ENCODE measurements around the gene AEBP1. TPM values are rescaled to one million over a fixed set of nuclear protein-coding genes. Genes with fewer than 3 reads are reported as not detected.

Gene AEBP1
- total RNA-seq, 2 donors from 2014 or later = 40.4 to 219 TPM

DNA sequence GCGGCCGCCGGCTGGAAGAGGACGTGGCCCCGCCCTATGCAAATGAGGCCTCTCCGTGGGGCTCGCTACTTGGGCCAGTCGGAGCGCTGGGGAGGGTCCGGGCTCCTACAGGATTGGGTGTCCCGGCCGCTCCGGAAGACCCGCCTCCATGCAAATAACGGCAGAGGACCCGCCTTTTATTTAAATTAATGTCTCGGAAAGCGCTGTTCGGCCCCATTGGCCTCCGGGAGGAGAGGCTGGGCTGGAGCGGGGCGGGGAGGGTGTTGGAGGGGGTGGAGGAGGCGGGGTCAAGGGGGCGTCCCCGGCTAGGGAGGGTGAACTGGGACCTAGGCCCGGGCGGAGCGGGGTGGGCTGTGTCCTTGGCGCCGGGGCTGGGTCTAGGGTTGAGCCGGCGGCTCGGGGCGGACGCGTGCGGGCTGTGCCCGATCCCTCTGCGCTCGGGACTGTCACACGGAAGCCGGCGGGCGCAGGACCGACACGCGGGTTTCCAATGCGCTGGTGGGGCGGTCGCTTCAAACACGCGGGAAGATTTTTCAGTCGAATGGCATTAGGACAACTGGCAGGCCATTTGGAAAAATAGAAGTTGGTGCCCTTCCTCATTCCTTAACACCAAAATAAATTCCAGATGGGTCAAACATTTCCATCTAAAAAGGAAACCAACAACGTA is 21.5 kb upstream of the AEBP1 start:
- Histone ChIP-seq H3K9me3 (no peaks in the 10 kb centered on the region), H3K27ac (peak overlapping the region; percentile 83 to 85), H3K4me1 (replicated peaks) (no peaks in the 10 kb centered on the region), H3K36me3 (peaks cover 0 to 29% of the 10 kb centered on the region in 2 donors), H3K4me3 (peak overlapping the region; percentile 64 to 81), H3K27me3 (replicated peaks; ENCODE audit: insufficient read depth) (no peaks in the 10 kb centered on the region)
- DNase-seq (ENCODE audit: low spot score) = peak; percentile 99
- WGBS = under 1% methylated on average over 45 of the region's 54 CpGs
- TF ChIP-seq POLR2AphosphoS5 (IDR thresholded peaks at IDR 0.05) = peak; percentile 66
- TF ChIP-seq, protein P1, sequence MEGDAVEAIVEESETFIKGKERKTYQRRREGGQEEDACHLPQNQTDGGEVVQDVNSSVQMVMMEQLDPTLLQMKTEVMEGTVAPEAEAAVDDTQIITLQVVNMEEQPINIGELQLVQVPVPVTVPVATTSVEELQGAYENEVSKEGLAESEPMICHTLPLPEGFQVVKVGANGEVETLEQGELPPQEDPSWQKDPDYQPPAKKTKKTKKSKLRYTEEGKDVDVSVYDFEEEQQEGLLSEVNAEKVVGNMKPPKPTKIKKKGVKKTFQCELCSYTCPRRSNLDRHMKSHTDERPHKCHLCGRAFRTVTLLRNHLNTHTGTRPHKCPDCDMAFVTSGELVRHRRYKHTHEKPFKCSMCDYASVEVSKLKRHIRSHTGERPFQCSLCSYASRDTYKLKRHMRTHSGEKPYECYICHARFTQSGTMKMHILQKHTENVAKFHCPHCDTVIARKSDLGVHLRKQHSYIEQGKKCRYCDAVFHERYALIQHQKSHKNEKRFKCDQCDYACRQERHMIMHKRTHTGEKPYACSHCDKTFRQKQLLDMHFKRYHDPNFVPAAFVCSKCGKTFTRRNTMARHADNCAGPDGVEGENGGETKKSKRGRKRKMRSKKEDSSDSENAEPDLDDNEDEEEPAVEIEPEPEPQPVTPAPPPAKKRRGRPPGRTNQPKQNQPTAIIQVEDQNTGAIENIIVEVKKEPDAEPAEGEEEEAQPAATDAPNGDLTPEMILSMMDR (IDR thresholded peaks at IDR 0.05) = peak in 2 of 4 experiments; percentile 5 to 6
- TF ChIP-seq POLR2A (IDR thresholded peaks at IDR 0.05) = peak; percentile 15
- intact Hi-C loops (cut with DNase I) = loop anchor here (5.0 kb wide), 1 partner anchor 40 kb away; the partner anchor contains the start of gene POLD2

DNA sequence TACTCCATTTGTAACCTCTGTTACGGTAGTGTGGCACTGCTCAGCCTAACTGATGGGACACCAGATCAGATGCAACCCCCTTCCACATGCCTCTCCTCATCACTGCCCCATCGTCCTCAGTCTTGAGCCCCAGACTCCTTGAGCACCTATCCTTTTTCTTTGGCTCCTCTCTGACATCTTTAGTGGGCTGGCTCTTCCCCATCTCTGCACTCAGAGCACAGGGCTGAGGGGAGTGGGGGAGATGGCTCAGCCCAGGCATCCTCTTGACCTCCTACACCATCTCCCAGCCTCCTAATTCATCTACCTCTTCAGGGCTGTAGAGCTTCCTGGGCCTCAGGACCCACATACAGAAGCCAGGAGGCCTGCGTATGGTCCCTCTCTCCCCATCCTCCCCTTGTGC is 20.3 kb upstream of the AEBP1 start:
- H3K4me3 ChIP-seq = no peak overlapping the region
- TF ChIP-seq POLR2A (IDR thresholded peaks at IDR 0.05) = no peak
- WGBS = 92% methylated on average over 3 of the region's 3 CpGs
- no peaks in the 10 kb centered on the region for H3K27me3 ChIP-seq (replicated peaks; ENCODE audit: insufficient read depth)
- H3K4me1 ChIP-seq (replicated peaks) = no peaks in the 10 kb centered on the region
- H3K36me3 ChIP-seq = peaks cover 0 to 20% of the 10 kb centered on the region in 2 donors
- no peak overlapping the region for H3K27ac ChIP-seq
- no peaks in the 10 kb centered on the region for H3K9me3 ChIP-seq
- intact Hi-C loops (cut with DNase I) = loop anchor here (5.0 kb wide), 1 partner anchor 39 kb away; the partner anchor contains the start of gene POLD2
- DNase-seq (ENCODE audit: low spot score) = no peak

DNA sequence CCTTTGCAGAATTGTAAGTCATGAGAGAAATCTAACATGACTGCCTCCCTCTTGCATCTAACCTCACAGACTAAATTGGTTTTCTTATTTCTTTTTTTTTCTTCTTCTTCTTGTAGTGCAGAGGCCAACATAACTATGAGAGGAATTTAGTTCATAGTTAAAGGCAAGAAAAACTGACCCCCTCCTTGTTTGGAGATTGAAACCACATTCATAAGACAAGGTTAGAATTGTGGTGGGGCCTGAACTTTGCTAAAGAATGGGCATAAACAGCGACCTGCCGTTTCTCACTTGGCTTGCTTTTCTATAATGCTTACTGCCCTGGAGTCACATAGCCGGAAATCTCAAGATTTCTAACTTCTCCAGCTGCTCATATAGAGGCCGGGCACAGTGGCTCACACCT is 19.4 kb upstream of the AEBP1 start:
- Histone ChIP-seq H3K4me3 (no peak overlapping the region), H3K36me3 (peaks cover 0 to 11% of the 10 kb centered on the region in 2 donors), H3K4me1 (replicated peaks) (no peaks in the 10 kb centered on the region), H3K9me3 (no peaks in the 10 kb centered on the region), H3K27me3 (replicated peaks; ENCODE audit: insufficient read depth) (no peaks in the 10 kb centered on the region), H3K27ac (no peak overlapping the region)
- no peak for DNase-seq (ENCODE audit: low spot score)
- intact Hi-C loops (cut with DNase I) = loop anchor here (5.0 kb wide), 1 partner anchor 38 kb away; the partner anchor contains the start of gene POLD2
- TF ChIP-seq, protein P1 (IDR thresholded peaks at IDR 0.05) = no peak
- TF ChIP-seq POLR2A (IDR thresholded peaks at IDR 0.05) (no peak), POLR2AphosphoS5 (IDR thresholded peaks at IDR 0.05) (no peak)
- 66% methylated on average over 4 of the region's 4 CpGs for WGBS

DNA sequence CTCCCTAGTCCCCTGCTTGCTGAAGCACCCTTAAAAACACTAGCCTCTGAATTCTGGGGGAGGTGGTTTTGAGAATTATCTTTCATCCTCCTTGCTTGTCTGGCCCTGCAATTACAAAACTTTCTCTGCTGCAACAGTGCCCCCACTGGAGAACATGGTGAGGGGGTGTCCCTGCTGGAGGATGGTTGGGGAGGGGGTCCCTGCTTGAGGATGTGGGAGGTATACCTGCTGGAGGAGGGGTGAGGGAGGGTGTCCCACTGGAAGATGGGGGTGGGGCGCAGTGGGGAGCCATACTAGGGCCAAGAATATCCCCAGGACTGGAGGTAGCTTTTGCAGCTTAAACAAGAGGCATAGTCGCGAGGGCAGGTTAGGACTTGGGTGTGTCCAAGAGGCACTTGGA is 18.6 kb upstream of the AEBP1 start:
- H3K27me3 ChIP-seq (replicated peaks; ENCODE audit: insufficient read depth) = no peaks in the 10 kb centered on the region
- 76% methylated on average over 3 of the region's 3 CpGs for WGBS
- intact Hi-C loops (cut with DNase I) = no loop called here
- no peak overlapping the region for H3K27ac ChIP-seq
- no peaks in the 10 kb centered on the region for H3K9me3 ChIP-seq
- H3K4me1 ChIP-seq (replicated peaks) = no peaks in the 10 kb centered on the region
- DNase-seq (ENCODE audit: low spot score) = no peak
- no peak for TF ChIP-seq POLR2A (IDR thresholded peaks at IDR 0.05)
- TF ChIP-seq POLR2AphosphoS5 (IDR thresholded peaks at IDR 0.05) = no peak
- TF ChIP-seq, protein P1 (IDR thresholded peaks at IDR 0.05) = no peak
- H3K36me3 ChIP-seq = peaks cover 0 to 3% of the 10 kb centered on the region in 2 donors
- no peak overlapping the region for H3K4me3 ChIP-seq

DNA sequence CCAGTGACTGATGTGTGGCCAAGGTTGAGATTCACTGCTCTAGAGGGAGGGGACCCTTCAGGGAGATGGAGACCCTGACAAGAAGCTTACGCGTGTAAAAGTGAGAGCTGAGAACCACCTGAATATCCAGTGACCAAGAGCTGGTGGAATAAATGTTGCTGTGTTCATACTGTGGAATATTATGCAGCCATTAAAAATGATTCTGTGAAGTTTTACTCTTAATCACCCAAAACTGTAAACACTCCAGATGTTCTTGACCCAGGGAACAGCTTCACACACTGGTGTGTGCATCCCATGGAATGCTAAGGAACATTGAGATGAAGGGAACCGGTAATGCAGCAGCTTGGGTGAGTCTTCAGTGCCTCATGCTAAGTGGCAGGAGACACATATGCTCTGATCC is 17.5 kb upstream of the AEBP1 start:
- DNase-seq (ENCODE audit: low spot score) = no peak
- no peak overlapping the region for H3K4me3 ChIP-seq
- intact Hi-C loops (cut with DNase I) = no loop called here
- no peaks in the 10 kb centered on the region for H3K4me1 ChIP-seq (replicated peaks)
- H3K9me3 ChIP-seq = no peaks in the 10 kb centered on the region
- 96% methylated on average over 3 of the region's 3 CpGs for WGBS
- H3K27me3 ChIP-seq (replicated peaks; ENCODE audit: insufficient read depth) = no peaks in the 10 kb centered on the region
- TF ChIP-seq POLR2A (IDR thresholded peaks at IDR 0.05) (no peak), POLR2AphosphoS5 (IDR thresholded peaks at IDR 0.05) (no peak)
- TF ChIP-seq, protein P1 (IDR thresholded peaks at IDR 0.05) = no peak
- no peaks in the 10 kb centered on the region for H3K36me3 ChIP-seq
- H3K27ac ChIP-seq = no peak overlapping the region
